ENCODE data around the gene TRRAP. TPM values are rescaled to one million over a fixed set of nuclear protein-coding genes. Genes with fewer than 3 reads are reported as not detected.

TRRAP gene
- total RNA-seq, 4 donors from 2014 or later: 12.1 to 25.6 (median 16.7) TPM

DNA sequence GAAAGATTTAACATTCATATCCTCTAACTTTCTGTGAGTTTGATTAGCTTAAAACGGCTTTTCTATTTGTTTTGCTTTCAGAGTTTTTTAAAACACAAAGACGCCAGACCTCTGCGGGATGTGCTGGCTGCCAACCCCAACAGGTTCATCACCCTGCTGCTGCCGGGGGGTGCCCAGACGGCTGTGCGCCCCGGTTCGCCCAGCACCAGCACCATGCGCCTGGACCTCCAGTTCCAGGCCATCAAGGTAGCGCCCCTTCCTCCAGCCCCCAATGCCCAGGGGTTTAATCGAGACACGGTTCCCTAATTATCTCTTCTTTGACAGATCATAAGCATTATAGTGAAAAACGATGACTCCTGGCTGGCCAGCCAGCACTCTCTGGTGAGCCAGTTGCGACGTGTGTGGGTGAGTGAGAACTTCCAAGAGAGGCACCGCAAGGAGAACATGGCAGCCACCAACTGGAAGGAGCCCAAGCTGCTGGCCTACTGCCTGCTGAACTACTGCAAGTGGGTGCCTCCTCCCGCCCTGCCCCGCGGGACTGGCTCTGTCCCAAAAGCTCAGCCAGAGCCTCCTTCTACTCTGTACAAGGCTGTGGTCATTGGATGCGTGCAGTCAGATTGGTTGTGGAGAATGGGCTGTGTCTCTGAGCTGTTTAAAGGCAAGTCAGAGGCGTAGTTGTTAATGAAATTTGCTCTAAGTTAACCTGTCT, 71.2 kb downstream of the TRRAP start:
- WGBS, 2 donors: 70 to 92% methylated on average over 7 to 16 of the region's 21 CpGs
- Histone ChIP-seq H3K4me3 (no peak overlapping the region), H3K27me3 (no peaks in the 10 kb centered on the region), H3K9me3 (no peaks in the 10 kb centered on the region), H3K4me1 (no peaks in the 10 kb centered on the region), H3K27ac (no peak overlapping the region), H3K36me3 (peaks cover 48 to 100% (median 68%) of the 10 kb centered on the region in 3 donors)
- TF ChIP-seq, protein P1, sequence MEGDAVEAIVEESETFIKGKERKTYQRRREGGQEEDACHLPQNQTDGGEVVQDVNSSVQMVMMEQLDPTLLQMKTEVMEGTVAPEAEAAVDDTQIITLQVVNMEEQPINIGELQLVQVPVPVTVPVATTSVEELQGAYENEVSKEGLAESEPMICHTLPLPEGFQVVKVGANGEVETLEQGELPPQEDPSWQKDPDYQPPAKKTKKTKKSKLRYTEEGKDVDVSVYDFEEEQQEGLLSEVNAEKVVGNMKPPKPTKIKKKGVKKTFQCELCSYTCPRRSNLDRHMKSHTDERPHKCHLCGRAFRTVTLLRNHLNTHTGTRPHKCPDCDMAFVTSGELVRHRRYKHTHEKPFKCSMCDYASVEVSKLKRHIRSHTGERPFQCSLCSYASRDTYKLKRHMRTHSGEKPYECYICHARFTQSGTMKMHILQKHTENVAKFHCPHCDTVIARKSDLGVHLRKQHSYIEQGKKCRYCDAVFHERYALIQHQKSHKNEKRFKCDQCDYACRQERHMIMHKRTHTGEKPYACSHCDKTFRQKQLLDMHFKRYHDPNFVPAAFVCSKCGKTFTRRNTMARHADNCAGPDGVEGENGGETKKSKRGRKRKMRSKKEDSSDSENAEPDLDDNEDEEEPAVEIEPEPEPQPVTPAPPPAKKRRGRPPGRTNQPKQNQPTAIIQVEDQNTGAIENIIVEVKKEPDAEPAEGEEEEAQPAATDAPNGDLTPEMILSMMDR (IDR thresholded peaks at IDR 0.05): no peak
- no peak for TF ChIP-seq POLR2A (IDR thresholded peaks at IDR 0.05)
- intact Hi-C loops (cut with DNase I): no loop called here
- no peak for DNase-seq

DNA sequence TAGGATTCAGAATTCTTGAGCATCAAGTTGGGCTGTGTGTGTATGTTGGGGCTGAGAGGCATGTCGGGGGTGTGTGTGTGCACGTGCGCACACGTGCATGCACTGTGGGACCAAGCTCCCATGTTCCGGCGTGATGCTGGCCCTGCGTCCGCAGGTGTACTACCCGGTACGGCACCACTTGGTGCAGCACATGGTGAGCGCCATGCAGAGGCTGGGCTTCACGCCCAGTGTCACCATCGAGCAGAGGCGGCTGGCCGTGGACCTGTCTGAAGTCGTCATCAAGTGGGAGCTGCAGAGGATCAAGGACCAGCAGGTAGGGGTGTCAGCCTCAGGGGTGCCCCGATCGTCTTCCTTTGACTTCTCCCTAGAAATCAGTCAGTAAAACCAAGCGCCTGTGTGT, 77.7 kb downstream of the TRRAP start:
- H3K4me1 ChIP-seq: no peaks in the 10 kb centered on the region
- WGBS, 2 donors: 86 to 100% methylated on average over 2 to 16 of the region's 19 CpGs
- no peak for TF ChIP-seq POLR2A (IDR thresholded peaks at IDR 0.05)
- TF ChIP-seq, protein P1 (IDR thresholded peaks at IDR 0.05): no peak
- intact Hi-C loops (cut with DNase I): no loop called here
- no peaks in the 10 kb centered on the region for H3K27me3 ChIP-seq
- no peak for DNase-seq
- peaks cover 23 to 100% (median 81%) of the 10 kb centered on the region in 3 donors for H3K36me3 ChIP-seq
- H3K4me3 ChIP-seq: no peak overlapping the region
- no peaks in the 10 kb centered on the region for H3K9me3 ChIP-seq
- no peak overlapping the region for H3K27ac ChIP-seq

DNA sequence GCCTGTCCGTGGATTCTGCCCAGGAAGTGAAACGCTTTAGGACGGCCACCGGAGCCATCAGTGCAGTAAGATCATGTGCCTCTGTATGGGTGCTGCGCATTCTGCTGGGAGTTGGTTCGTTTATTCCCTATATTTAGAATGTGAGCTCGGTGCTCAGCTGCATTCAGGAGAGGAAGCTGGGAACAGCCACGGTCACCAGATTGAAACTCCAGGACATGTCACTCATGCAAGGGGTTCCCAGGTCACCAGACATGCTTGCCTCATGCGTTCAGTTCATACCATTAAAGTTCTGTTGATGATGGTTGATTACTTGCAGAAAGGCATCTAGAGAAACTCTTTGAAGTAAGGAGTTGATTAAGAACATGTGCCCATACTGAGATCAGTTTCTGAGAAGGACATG, 78.1 kb downstream of the TRRAP start:
- intact Hi-C loops (cut with DNase I): no loop called here
- H3K36me3 ChIP-seq: peaks cover 23 to 100% (median 82%) of the 10 kb centered on the region in 3 donors
- no peaks in the 10 kb centered on the region for H3K9me3 ChIP-seq
- no peak overlapping the region for H3K27ac ChIP-seq
- no peak for DNase-seq
- H3K27me3 ChIP-seq: no peaks in the 10 kb centered on the region
- no peak overlapping the region for H3K4me3 ChIP-seq
- TF ChIP-seq POLR2A (IDR thresholded peaks at IDR 0.05): no peak
- TF ChIP-seq, protein P1 (IDR thresholded peaks at IDR 0.05): no peak
- 87 to 92% methylated on average over 4 to 7 of the region's 9 CpGs for WGBS, 2 donors
- no peaks in the 10 kb centered on the region for H3K4me1 ChIP-seq

DNA sequence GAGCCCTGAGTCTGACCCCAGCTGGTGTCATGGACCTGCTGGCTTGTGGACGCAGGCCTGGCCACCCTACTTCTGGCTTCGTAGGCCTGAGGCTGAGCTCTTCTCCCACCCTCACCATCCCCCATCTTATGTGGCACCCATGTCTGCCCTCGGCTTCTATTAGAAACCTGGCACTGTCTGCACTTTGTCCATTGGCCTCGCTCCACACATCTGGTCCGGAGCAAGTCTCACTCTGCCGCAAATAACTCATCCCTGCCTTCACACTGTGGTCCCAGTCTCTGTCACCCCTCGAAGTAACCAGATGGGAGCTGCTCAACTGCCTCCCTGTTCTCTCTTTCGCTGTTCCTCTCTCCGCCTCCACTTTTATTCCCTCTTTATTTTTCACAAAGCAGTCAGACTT, 78.6 kb downstream of the TRRAP start:
- Histone ChIP-seq H3K9me3 (no peaks in the 10 kb centered on the region), H3K27me3 (no peaks in the 10 kb centered on the region), H3K27ac (no peak overlapping the region), H3K4me1 (no peaks in the 10 kb centered on the region), H3K4me3 (no peak overlapping the region), H3K36me3 (peaks cover 23 to 100% (median 77%) of the 10 kb centered on the region in 3 donors)
- no peak for TF ChIP-seq POLR2A (IDR thresholded peaks at IDR 0.05)
- TF ChIP-seq, protein P1 (IDR thresholded peaks at IDR 0.05): no peak
- intact Hi-C loops (cut with DNase I): no loop called here
- WGBS, 2 donors: 86 to 94% methylated on average over 9 of the region's 9 CpGs
- no peak for DNase-seq

DNA sequence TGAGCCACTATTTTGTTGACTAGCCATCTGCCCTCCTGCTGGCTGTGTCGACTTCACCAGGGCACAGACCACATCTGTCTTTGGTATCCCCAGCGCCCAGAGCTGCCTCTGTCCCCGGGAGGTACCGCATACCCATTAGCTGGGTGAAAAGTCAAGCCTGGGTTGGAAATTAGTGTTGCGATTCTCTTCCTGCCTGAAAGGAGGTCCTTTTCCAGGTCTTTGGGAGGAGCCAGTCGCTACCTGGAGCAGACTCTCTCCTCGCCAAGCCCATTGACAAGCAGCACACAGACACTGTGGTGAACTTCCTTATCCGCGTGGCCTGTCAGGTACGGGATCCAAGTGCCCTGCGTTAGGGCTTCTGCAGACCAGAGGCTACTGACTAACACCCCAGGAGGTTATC, 79.4 kb downstream of the TRRAP start:
- intact Hi-C loops (cut with DNase I): no loop called here
- 96 to 97% methylated on average over 8 to 11 of the region's 11 CpGs for WGBS, 2 donors
- Histone ChIP-seq H3K27me3 (no peaks in the 10 kb centered on the region), H3K36me3 (peaks cover 30 to 100% (median 78%) of the 10 kb centered on the region in 3 donors), H3K4me3 (no peak overlapping the region), H3K27ac (no peak overlapping the region), H3K9me3 (no peaks in the 10 kb centered on the region), H3K4me1 (no peaks in the 10 kb centered on the region)
- TF ChIP-seq POLR2A (IDR thresholded peaks at IDR 0.05): no peak
- TF ChIP-seq, protein P1 (IDR thresholded peaks at IDR 0.05): no peak
- DNase-seq: no peak

Measured in esophagus squamous epithelium (tissue), 5 donors.